IMR-90 (cell line): Measurements from ENCODE around the gene ZNF780B. TPM values are rescaled to one million over a fixed set of nuclear protein-coding genes. Genes with fewer than 3 reads are reported as not detected.

ENCODE experiments used
- ATAC-seq: fragments of 200-7000 bp; cut with Tn5 transposase; 2 replicates; pipeline ENCODE4 v1.9.1; 2020; ENCODE audit warnings: low read depth, mild to moderate bottlenecking, moderate library complexity
- BruUV-seq: library from RNA; stranded (reverse); fragments of 400-500 nt; replicated peaks from 2 replicates; lab custom pipeline; 2021; lab: Mats Ljungman, UMichigan
- CTCF ChIA-PET: fragments of 300-600 bp; formaldehyde crosslinking; extraction: SDS; loops from one replicate; lab custom pipeline; 2021; ENCODE audit warnings: antibody characterized with exemption; lab: Yijun Ruan, JAX
- POLR2A ChIA-PET: fragments of 300-600 bp; sonication (Branson Sonifier 250); formaldehyde crosslinking; loops from one replicate; lab custom pipeline; 2022; ENCODE audit warnings: antibody characterized with exemption; ENCODE audit not compliant: unreplicated experiment; lab: Charles Lee
- DNase-seq: peaks from one replicate; pipeline ENCODE4 v3.0.0; 2013
- H2AFZ ChIP-seq: replicated peaks from 2 replicates; pipeline ENCODE3; 2013; ENCODE audit warnings: low read length, mild to moderate bottlenecking; ENCODE audit not compliant: poor library complexity
- H2AK5ac ChIP-seq: 2 replicates; pipeline ENCODE4 v1.6.1; 2013; ENCODE audit warnings: low read depth, low read length, inconsistent platforms
- H2AK9ac ChIP-seq: replicated peaks from 2 replicates; pipeline ENCODE3; 2013; ENCODE audit warnings: mild to moderate bottlenecking, low read depth, low read length, moderate library complexity; ENCODE audit not compliant: poor library complexity
- H2BK120ac ChIP-seq: 2 replicates; pipeline ENCODE4 v1.6.1; 2013; ENCODE audit warnings: low read depth, low read length, inconsistent platforms
- H2BK15ac ChIP-seq: 3 replicates; pipeline ENCODE4 v1.6.1; 2013; ENCODE audit warnings: low read depth, low read length, inconsistent platforms
- H2BK20ac ChIP-seq: 2 replicates; pipeline ENCODE4 v1.6.1; 2013; ENCODE audit warnings: low read depth, mild to moderate bottlenecking, inconsistent platforms, low read length, moderate library complexity
- H2BK5ac ChIP-seq: 2 replicates; pipeline ENCODE4 v1.6.1; 2013; ENCODE audit warnings: mild to moderate bottlenecking, low read depth, low read length, inconsistent platforms; ENCODE audit not compliant: poor library complexity, severe bottlenecking
- H3K14ac ChIP-seq: replicated peaks from 2 replicates; pipeline ENCODE4 v1.6.1; 2013; ENCODE audit warnings: low read depth, low read length, inconsistent platforms
- H3K18ac ChIP-seq: 2 replicates; pipeline ENCODE4 v1.6.1; 2013; ENCODE audit warnings: low read depth, low read length, control low read depth
- H3K23ac ChIP-seq: 2 replicates; pipeline ENCODE4 v1.6.1; 2013; ENCODE audit warnings: low read depth, low read length, inconsistent platforms
- H3K27ac ChIP-seq: 2 replicates; pipeline ENCODE4 v1.5.1; 2013; ENCODE audit warnings: mild to moderate bottlenecking, control low read depth, low read length; ENCODE audit not compliant: insufficient read depth
- H3K27me3 ChIP-seq: 2 replicates; pipeline ENCODE4 v1.6.1; 2013; ENCODE audit warnings: low read length; ENCODE audit not compliant: control insufficient read depth, insufficient read depth
- H3K36me3 ChIP-seq: 2 replicates; pipeline ENCODE4 v1.6.1; 2013; ENCODE audit warnings: low read length, mixed read lengths; ENCODE audit not compliant: control insufficient read depth, insufficient read depth
- H3K4ac ChIP-seq: 2 replicates; pipeline ENCODE4 v1.6.1; 2013; ENCODE audit warnings: low read depth, low read length, inconsistent platforms
- H3K4me1 ChIP-seq: 2 replicates; pipeline ENCODE4 v1.6.1; 2013; ENCODE audit warnings: low read length, mixed read lengths; ENCODE audit not compliant: control insufficient read depth, insufficient read depth
- H3K4me2 ChIP-seq: 2 replicates; pipeline ENCODE4 v1.6.1; 2013; ENCODE audit warnings: low read depth, mild to moderate bottlenecking, control low read depth, low read length, moderate library complexity
- H3K4me3 ChIP-seq: 2 replicates; pipeline ENCODE4 v1.5.1; 2013; ENCODE audit warnings: low read depth, mild to moderate bottlenecking, control low read depth, low read length, moderate library complexity; ENCODE audit not compliant: insufficient read depth
- H3K56ac ChIP-seq: 2 replicates; pipeline ENCODE4 v1.6.1; 2013; ENCODE audit warnings: low read length, inconsistent platforms; ENCODE audit not compliant: insufficient read depth; ENCODE audit errors: extremely low read depth
- H3K79me1 ChIP-seq, 2 experiments: 2 replicates each; pipeline ENCODE4 v1.6.1; 2013; ENCODE audit warnings: low read length in 2 of 2, inconsistent platforms in 1 of 2, low read depth in 1 of 2
- H3K9ac ChIP-seq: 2 replicates; pipeline ENCODE4 v1.6.1; 2013; ENCODE audit warnings: low read depth, low read length, control low read depth
- H3K9me1 ChIP-seq: 2 replicates; pipeline ENCODE4 v1.6.1; 2013; ENCODE audit warnings: low read length, inconsistent platforms; ENCODE audit not compliant: insufficient read depth
- H3K9me3 ChIP-seq: 2 replicates; pipeline ENCODE4 v1.6.1; 2013; ENCODE audit warnings: low read length; ENCODE audit not compliant: control insufficient read depth, insufficient read depth
- H4K20me1 ChIP-seq: 2 replicates; pipeline ENCODE4 v1.6.1; 2013; ENCODE audit warnings: low read length, inconsistent platforms; ENCODE audit not compliant: insufficient read depth
- H4K5ac ChIP-seq: 2 replicates; pipeline ENCODE4 v1.6.1; 2013; ENCODE audit warnings: mild to moderate bottlenecking, low read depth, low read length, control low read depth
- H4K8ac ChIP-seq, 2 experiments: 2 replicates each; pipeline ENCODE4 v1.6.1; 2013; ENCODE audit warnings: low read depth in 2 of 2, low read length in 2 of 2, control low read depth in 1 of 2, inconsistent platforms in 1 of 2
- H4K91ac ChIP-seq: 2 replicates; pipeline ENCODE4 v1.6.1; 2013; ENCODE audit warnings: low read depth, low read length, inconsistent platforms; ENCODE audit not compliant: insufficient read depth
- BHLHE40 ChIP-seq: fragments of 150-350 bp; IDR thresholded peaks from 2 replicates; pipeline ENCODE4 v1.6.1; 2016; ENCODE audit warnings: mild to moderate bottlenecking, low read depth, low read length
- CEBPB ChIP-seq: IDR thresholded peaks from 2 replicates; pipeline ENCODE4 v1.6.1; 2012; ENCODE audit warnings: low read depth, low read length, improper control_type of control experiment
- FOS ChIP-seq: fragments of 150-350 bp; IDR thresholded peaks from 2 replicates; pipeline ENCODE4 v1.6.1; 2016; ENCODE audit warnings: low read depth, low read length
- MAFK ChIP-seq: IDR thresholded peaks from 2 replicates; pipeline ENCODE4 v1.6.1; 2012; ENCODE audit warnings: low read depth, low read length, improper control_type of control experiment
- MAZ ChIP-seq: IDR thresholded peaks from 2 replicates; pipeline ENCODE4 v1.6.1; 2012; ENCODE audit warnings: low read depth, mild to moderate bottlenecking, low read length, improper control_type of control experiment, moderate library complexity, borderline replicate concordance
- MXI1 ChIP-seq: IDR thresholded peaks from 2 replicates; pipeline ENCODE4 v1.6.1; 2012; ENCODE audit warnings: low read depth, mild to moderate bottlenecking, low read length, moderate library complexity, borderline replicate concordance
- NFE2L2 ChIP-seq: fragments of 150-350 bp; IDR thresholded peaks from 2 replicates; pipeline ENCODE4 v1.6.1; 2016; ENCODE audit warnings: low read depth, mild to moderate bottlenecking, low read length
- POLR2A ChIP-seq: IDR thresholded peaks from 2 replicates; pipeline ENCODE4 v1.6.1; 2012; ENCODE audit warnings: mild to moderate bottlenecking, low read depth, low read length
- RCOR1 ChIP-seq: IDR thresholded peaks from 2 replicates; pipeline ENCODE4 v1.6.1; 2012; ENCODE audit warnings: mild to moderate bottlenecking, low read length, improper control_type of control experiment; ENCODE audit not compliant: insufficient replicate concordance
- SMC3 ChIP-seq: fragments of 150-350 bp; IDR thresholded peaks from 2 replicates; pipeline ENCODE4 v1.6.1; 2016; ENCODE audit warnings: low read depth, mild to moderate bottlenecking, antibody characterized with exemption, low read length, moderate library complexity
- WGBS, 2 experiments: methylation state at CpG; one replicate each; pipeline versions ENCODE4 v1.1.5 to v1.1.7; 2013; ENCODE audit warnings: missing lambda C conversion rate in 2 of 2; ENCODE audit not compliant: insufficient read length in 1 of 2; ENCODE audit errors: extremely low coverage in 2 of 2; 5-methylcytosine and 5-hydroxymethylcytosine counted together
- dilution Hi-C: fragments of 300-500 bp; cut with HindIII; formaldehyde crosslinking; loops from one replicate; pipeline ENCODE4 v1.14.3; 2018; ENCODE audit warnings: low sequenced_read_pairs; ENCODE audit not compliant: unreplicated experiment
- in situ Hi-C: fragments of 300-500 bp; cut with MboI; formaldehyde crosslinking; loops from 3 replicates; pipeline ENCODE4 v1.14.3; 2019; ENCODE audit warnings: low sequenced_read_pairs, inconsistent platforms, mixed read lengths
- intact Hi-C: fragments of 100-400 bp; cut with micrococcal nuclease; formaldehyde crosslinking; loops from 2 replicates; pipeline ENCODE4 v1.10.0; 2022
- polyA plus RNA-seq, 3 experiments: library from polyadenylated mRNA; depleted of rRNA; stranded (reverse); fragments of >200 nt; gene quantifications; 2 replicates each; pipeline ENCODE4 v1.2.3, GENCODE V29; 2012; ENCODE audit warnings: low replicate concordance in 1 of 3
- total RNA-seq: library from RNA; depleted of rRNA; stranded (reverse); fragments of >200 nt; gene quantifications from 2 replicates; pipeline ENCODE4 v1.2.3, GENCODE V29; 2012
- TF ChIP-seq, protein P1 (sequence below): conservative IDR thresholded peaks from 2 replicates; pipeline ENCODE4 v1.5.1; 2012; ENCODE audit warnings: mild to moderate bottlenecking, low read depth, low read length, improper control_type of control experiment
- TF ChIP-seq, protein P2 (sequence below): fragments of 150-350 bp; IDR thresholded peaks from 2 replicates; pipeline ENCODE4 v1.6.1; 2017; ENCODE audit warnings: mild to moderate bottlenecking, antibody characterized with exemption, low read length, low read depth
- TF ChIP-seq, protein P3 (sequence below): fragments of 150-350 bp; IDR thresholded peaks from 2 replicates; pipeline ENCODE4 v1.6.1; 2016; ENCODE audit warnings: low read depth, mild to moderate bottlenecking, low read length, moderate library complexity, borderline replicate concordance

Gene ZNF780B
- total and polyA plus RNA-seq, 2 of the 4 experiments (the other 2 are of a cell fraction), result 3.7 to 19.9 TPM

DNA sequence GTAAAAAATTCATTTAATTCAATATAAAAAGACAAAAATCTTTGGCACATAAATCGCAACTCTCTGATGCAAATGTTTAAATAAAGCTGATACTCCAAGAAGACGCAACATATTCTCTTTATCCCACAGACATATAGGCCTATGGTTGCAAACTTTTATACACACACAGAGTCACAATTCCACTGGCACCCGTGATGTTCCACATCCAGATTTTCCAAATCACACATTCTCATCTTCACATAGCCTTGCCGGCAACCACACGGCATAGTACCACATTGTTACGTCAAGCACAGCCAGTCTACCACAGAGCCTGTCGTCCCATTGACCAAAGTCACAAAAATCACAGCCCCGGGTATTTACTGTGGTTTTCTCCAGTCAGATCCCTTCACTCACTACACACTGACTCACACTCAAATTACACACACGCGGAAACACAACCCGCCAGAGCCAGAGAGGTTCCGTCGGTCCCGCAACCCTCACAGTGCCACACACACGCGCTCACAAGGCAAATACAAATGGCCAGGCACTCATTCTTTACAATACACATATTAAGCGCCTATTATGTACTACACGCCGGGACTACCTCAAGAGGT is 59.7 kb downstream of the ZNF780B start (continued):
- TF ChIP-seq MAZ, result no peak

DNA sequence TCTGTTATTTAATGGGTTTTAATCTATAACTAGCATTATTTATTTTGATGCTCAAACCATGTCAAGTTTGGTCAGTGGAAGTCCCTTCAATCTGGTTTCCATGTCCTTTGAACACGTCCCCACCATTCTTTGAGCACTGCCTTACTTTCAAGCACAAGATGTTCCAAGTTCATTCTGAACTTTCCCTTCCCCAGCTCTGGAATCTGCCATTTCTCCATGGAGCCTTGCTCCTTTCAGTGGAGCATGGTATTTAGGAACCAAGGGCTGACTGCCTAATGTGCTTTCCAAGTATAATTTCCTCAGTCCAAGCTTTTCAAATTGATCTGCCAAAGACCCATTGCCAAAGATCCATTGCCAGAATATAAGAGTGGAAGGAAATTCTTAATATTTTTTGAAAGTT is 60.2 kb downstream of the ZNF780B start:
- in situ Hi-C loops, result no loop called here
- dilution Hi-C loops, result no loop called here
- no peak for ATAC-seq
- TF ChIP-seq, protein P1, sequence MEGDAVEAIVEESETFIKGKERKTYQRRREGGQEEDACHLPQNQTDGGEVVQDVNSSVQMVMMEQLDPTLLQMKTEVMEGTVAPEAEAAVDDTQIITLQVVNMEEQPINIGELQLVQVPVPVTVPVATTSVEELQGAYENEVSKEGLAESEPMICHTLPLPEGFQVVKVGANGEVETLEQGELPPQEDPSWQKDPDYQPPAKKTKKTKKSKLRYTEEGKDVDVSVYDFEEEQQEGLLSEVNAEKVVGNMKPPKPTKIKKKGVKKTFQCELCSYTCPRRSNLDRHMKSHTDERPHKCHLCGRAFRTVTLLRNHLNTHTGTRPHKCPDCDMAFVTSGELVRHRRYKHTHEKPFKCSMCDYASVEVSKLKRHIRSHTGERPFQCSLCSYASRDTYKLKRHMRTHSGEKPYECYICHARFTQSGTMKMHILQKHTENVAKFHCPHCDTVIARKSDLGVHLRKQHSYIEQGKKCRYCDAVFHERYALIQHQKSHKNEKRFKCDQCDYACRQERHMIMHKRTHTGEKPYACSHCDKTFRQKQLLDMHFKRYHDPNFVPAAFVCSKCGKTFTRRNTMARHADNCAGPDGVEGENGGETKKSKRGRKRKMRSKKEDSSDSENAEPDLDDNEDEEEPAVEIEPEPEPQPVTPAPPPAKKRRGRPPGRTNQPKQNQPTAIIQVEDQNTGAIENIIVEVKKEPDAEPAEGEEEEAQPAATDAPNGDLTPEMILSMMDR, result no peak
- TF ChIP-seq MAFK, result no peak
- TF ChIP-seq FOS, result no peak
- TF ChIP-seq CEBPB, result no peak
- no peak for TF ChIP-seq BHLHE40
- TF ChIP-seq RCOR1, result no peak
- no peak for TF ChIP-seq POLR2A
- no peak for TF ChIP-seq SMC3
- TF ChIP-seq, protein P2, sequence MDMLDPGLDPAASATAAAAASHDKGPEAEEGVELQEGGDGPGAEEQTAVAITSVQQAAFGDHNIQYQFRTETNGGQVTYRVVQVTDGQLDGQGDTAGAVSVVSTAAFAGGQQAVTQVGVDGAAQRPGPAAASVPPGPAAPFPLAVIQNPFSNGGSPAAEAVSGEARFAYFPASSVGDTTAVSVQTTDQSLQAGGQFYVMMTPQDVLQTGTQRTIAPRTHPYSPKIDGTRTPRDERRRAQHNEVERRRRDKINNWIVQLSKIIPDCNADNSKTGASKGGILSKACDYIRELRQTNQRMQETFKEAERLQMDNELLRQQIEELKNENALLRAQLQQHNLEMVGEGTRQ, result no peak
- TF ChIP-seq, protein P3, sequence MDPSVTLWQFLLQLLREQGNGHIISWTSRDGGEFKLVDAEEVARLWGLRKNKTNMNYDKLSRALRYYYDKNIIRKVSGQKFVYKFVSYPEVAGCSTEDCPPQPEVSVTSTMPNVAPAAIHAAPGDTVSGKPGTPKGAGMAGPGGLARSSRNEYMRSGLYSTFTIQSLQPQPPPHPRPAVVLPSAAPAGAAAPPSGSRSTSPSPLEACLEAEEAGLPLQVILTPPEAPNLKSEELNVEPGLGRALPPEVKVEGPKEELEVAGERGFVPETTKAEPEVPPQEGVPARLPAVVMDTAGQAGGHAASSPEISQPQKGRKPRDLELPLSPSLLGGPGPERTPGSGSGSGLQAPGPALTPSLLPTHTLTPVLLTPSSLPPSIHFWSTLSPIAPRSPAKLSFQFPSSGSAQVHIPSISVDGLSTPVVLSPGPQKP, result no peak
- no peak for TF ChIP-seq MXI1
- no peak for TF ChIP-seq MAZ
- no peak for TF ChIP-seq NFE2L2

More for the DNA sequence above, 60.2 kb downstream of the ZNF780B start:
- H3K27me3 ChIP-seq, result no peaks in the 10 kb centered on the region
- no peaks in the 10 kb centered on the region; the same call in 1 of the 2 replicates for H3K9me1 ChIP-seq
- H3K4me2 ChIP-seq, result peak overlapping the region; percentile 77
- no peak for DNase-seq
- no peak overlapping the region for H2BK15ac ChIP-seq
- no peak overlapping the region for H3K4ac ChIP-seq
- no peak overlapping the region for H3K56ac ChIP-seq
- no peak overlapping the region for H2BK20ac ChIP-seq
- ChIA-PET POLR2A (no interaction called here), CTCF (no interaction called here)
- peaks cover 19 to 41% of the 10 kb centered on the region in 2 experiments for H3K79me1 ChIP-seq
- H4K20me1 ChIP-seq, result no peaks in the 10 kb centered on the region
- no peaks in the 10 kb centered on the region; the same call in 1 of the 2 replicates for H3K36me3 ChIP-seq
- intact Hi-C loops, result no loop called here
- no peak overlapping the region for H4K91ac ChIP-seq
- no TSS peak for BruUV-seq
- no peak overlapping the region for H2BK5ac ChIP-seq
- H2AK5ac ChIP-seq, result peak overlapping the region; percentile 47; the same call in 1 of the 2 replicates
- H3K14ac ChIP-seq, result 0 out of 2 replicates have a peak overlapping the region, but pooled peaks have one; percentile 37
- H3K4me1 ChIP-seq, result peaks cover 5% of the 10 kb centered on the region
- peak overlapping the region; percentile 79; the same call in 1 of the 2 replicates for H3K23ac ChIP-seq
- no peak overlapping the region for H2AFZ ChIP-seq
- WGBS, 2 experiments, result no CpG with 5 or more reads among the region's 1 CpG
- no peak overlapping the region for H3K18ac ChIP-seq
- H2BK120ac ChIP-seq, result no peak overlapping the region
- H3K4me3 ChIP-seq, result no peak overlapping the region
- peak overlapping the region; percentile 15 for H2AK9ac ChIP-seq
- peak overlapping the region in 1 of 2 experiments; percentile 4; a peak in 1 of 4 replicates for H4K8ac ChIP-seq
- no peaks in the 10 kb centered on the region; the same call in 1 of the 2 replicates for H3K9me3 ChIP-seq
- no peak overlapping the region for H4K5ac ChIP-seq
- H3K9ac ChIP-seq, result no peak overlapping the region
- H3K27ac ChIP-seq, result no peak overlapping the region
